ENCODE measurements around the gene PDP2.
"Not testable (repeated sequence)": the region's sequence is repeated elsewhere in the genome, so short reads cannot be mapped to it uniquely, and the experiment has no call there.

PDP2 gene

GRCh38 chr16:66919569-66920298 lies 39.4 kb downstream of the PDP2 start:
- no peak for DNase-seq (ENCODE audit: low spot score)

- DNase-seq (ENCODE audit: low spot score) = no peak
Measured at GRCh38 chr16:66920299-66920590, 39.9 kb downstream of the PDP2 start.

DNA sequence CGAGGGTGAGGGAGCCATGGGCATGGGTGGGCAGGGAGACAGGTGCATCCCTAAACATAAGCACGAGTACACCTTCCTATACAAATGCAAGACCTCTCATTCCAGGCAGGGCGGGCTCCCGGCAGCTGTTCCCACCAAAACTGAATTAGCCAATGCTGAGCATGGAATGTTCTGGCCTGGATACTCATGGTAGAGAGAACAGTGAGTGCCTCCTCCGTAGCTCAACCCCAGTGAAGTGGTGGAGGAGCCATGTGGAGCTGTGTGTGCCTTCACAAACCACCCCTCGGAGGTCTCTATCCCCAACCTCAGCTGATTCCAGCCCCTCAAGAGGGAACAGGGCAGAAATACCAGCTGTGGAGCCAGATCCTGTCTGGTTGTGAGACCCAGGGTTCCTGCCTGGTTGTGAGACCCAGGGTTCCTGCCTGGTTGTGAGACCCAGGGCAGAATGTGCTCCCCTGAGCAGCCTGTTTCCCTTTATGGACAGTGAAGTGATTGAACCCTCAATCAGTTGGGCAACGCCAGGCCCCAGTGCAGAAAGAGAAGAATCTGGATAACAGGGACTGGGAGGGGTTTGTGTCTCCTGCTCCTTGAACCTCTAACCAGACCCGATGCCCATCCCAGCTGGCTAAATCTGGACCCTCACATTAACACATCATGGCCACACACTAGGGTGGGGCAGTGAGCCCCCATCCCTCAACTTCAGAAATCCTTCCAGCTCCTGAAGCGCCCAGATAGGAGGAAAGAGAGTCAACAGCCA lies 40.8 kb downstream of the PDP2 start:
- no peak for DNase-seq (ENCODE audit: low spot score)

- DNase-seq (ENCODE audit: low spot score) = no peak
Measured at GRCh38 chr16:66921729-66922450, 41.6 kb downstream of the PDP2 start.

DNA sequence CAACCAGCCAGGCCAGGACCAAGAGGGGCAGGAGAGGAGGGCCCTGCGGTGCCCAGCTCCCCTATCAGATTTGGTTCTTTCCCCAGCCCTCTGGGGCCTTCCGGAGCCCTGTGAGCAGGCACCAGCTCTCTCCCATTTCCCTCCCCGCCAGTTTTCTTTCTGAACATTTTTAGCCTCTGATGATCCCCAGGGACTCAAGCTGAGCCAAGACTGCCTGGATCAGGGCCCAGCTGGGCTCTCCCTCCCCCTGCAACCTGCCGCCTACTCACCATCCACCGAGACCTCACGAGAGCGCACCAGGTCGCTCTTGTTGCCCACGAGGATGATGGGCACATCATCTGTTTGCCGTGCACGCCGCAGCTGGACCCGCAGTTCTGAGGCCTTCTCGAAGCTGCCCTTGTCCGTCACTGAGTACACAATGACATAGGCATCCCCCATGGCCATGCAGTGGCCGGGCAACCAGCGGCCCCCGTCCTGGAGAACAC lies 43.0 kb downstream of the PDP2 start:
- peak; percentile 40 for DNase-seq (ENCODE audit: low spot score)

GRCh38 chr16:66923866-66924265 lies 43.6 kb downstream of the PDP2 start:
- DNase-seq (ENCODE audit: low spot score) = no peak

- no peak for DNase-seq (ENCODE audit: low spot score)
Measured at GRCh38 chr16:66924527-66925321, 44.4 kb downstream of the PDP2 start.

- DNase-seq (ENCODE audit: low spot score) = no peak
Measured at GRCh38 chr16:66925322-66925840, 45.1 kb downstream of the PDP2 start, which contains the start of gene RRAD. Gene RRAD (minus strand): TSS chr16:66925535. CDS start chr16:66925179, 356 bp downstream.

DNA sequence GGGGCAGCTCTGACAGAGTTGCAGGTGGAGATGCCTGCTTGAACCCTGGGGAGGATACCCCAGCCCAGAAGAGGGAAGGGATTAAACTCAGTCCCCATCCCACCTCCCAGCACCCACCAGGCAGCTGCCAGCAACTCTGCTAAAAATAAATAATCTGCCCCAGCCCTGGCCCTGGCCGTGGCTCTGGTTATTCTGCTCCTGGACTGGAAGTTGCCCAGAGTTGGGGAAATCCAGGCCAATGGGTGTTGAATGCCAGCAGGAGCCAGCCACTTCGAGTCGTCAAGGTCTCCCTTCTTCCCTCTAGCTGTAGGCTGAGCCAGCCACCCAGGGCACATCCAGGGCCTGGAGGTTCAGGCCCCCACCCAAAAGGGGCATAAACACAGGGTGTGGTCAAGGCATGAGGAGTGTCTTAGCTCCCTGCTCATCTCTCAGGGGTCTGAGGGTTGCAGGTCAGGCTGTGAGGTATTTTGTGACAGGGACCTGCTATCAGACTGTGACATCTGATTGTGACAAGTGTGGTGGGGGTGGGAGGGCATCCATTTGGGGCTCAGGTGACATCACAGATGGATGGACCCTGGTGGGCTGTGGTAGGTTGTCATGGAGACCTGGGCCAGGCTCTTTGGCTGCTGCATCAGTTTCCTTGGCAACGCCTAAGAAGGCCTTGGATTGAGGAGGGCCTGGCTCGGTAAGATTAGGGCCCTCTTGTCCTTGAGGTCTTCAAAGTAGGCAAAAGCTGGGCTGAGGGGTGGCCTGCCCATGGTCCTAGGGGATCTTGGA lies 46.0 kb downstream of the PDP2 start:
- DNase-seq (ENCODE audit: low spot score) = no peak

GRCh38 chr16:66926961-66927436 lies 46.7 kb downstream of the PDP2 start:
- DNase-seq (ENCODE audit: low spot score) = no peak

DNA sequence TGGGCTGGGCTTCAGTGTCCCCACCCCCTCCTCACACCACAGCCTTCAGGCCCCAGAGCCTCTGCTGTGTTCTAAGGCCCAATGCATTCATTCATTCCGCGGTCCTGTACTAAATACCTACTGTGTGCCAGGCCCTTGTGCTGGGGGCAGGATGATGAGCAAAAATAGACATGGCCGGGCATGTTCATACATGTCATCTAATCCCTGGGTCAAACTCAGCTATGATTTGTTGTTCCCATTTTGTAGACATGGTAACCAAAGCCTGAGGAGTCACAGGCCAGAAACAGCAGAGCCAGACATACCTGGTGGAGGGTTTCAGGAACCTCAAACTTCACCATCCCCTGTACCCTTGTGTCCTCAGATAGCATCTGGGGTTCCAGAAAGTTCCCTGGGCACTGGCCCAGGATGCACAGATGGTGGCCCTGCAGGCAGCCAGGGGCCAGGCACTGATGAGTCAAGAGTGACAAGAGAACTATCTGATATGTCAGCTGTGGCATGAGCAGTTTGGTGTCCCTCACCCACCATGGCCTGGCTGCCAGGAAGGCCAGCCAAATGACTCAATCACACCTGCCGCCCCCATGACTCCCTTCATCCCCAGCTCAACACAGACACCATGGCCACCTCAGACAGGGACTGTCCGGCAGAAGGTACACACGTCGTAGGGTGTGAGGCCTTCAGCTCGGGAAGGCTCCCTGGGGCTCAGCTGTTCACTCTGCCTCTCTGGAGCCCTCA lies 47.8 kb downstream of the PDP2 start:
- no peak for DNase-seq (ENCODE audit: low spot score)

- no peak for DNase-seq (ENCODE audit: low spot score)
Measured at GRCh38 chr16:66928702-66929388, 48.5 kb downstream of the PDP2 start.

GRCh38 chr16:66930189-66930588 lies 49.9 kb downstream of the PDP2 start:
- DNase-seq (ENCODE audit: low spot score) = no peak

- no peak for DNase-seq (ENCODE audit: low spot score)
Measured at GRCh38 chr16:66931665-66932064, 51.4 kb downstream of the PDP2 start.

DNA sequence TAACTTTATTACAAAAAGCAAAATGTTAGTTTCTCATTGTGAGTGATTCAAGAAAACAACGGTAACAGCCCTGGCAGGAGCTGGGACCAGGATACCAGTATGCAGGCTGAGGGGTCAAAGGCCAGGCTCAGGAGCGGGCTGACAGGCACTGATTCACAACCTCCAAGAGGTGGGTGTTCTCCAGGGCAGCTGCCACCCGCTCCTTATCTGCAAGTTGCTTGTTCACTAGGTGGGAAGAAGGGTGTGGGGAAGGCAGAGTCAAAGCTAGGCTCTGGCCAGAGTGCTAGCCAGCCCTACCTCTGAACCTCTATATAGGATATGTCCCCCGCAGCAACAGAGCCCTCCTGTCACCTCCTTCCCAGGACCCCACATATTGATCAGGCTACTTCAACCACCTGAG lies 51.8 kb downstream of the PDP2 start:
- no peak for DNase-seq (ENCODE audit: low spot score)

GRCh38 chr16:66933776-66934137 lies 53.4 kb downstream of the PDP2 start:
- peak; percentile 14 for DNase-seq (ENCODE audit: low spot score)

DNA sequence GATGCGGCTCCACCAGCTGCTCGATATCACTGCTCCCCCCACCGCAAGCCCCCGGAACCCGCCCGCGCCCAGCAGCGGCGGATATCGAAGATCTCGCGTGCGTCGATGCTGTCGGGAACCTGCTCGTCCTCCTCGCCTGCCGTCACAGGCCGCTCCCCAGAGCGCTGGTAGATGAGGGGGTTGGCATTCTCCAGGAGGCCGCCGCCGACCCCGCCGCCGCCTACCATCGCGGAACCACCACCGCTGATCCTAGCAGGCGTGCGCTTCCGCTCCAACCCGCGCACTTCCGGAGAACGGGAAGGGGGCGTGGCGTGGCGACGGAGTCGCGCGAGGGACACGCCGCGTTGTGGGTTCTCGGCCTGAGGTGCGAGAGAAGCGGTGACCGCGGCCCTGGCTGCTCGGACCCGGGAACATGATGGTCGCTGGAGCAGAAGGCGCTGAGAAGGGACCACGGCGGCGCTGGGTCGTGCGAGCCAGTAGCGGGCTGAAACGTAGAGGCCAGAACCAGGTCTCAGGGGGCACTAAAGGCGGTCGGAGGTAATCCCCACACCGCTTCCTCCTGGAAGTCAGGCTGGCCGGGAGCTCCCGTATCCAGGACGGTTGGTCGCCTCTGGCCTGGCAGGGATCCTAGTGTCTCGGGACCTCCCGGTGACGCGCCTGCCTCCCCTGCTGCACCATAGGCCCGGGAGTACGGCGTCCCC lies 54.0 kb downstream of the PDP2 start, which contains the start of gene CIAO2B:
TSS of gene CIAO2B (minus strand) at position 265 of the 701 bp plus-strand sequence. CDS start at position 227, 38 bp downstream.
- peak; percentile 91 for DNase-seq (ENCODE audit: low spot score)

GRCh38 chr16:66934839-66935313 lies 54.6 kb downstream of the PDP2 start:
- DNase-seq (ENCODE audit: low spot score) = not testable (repeated sequence)
